Activated CD4-positive, alpha-beta T cell treated with anti-CD3 and anti-CD28 coated beads, Interleukin-2, Interleukin-6, amounts not matched to agents 100 ng/mL and 50 ng/mL, durations not matched to agents 16 hours and 8 hours (primary cell): ENCODE measurements around the gene GTF3C2.

Source experiments
- DNase-seq: peaks from one replicate; pipeline ENCODE4 v3.0.0-alpha.2; 2020

GTF3C2 gene

GRCh38 chr2:27356382-27357181, at the start of gene GTF3C2:
TSS of gene GTF3C2 (minus strand) at chr2:27356764. CDS start at chr2:27343554, 13,210 bp downstream.
- DNase-seq = peak; percentile 95

DNA sequence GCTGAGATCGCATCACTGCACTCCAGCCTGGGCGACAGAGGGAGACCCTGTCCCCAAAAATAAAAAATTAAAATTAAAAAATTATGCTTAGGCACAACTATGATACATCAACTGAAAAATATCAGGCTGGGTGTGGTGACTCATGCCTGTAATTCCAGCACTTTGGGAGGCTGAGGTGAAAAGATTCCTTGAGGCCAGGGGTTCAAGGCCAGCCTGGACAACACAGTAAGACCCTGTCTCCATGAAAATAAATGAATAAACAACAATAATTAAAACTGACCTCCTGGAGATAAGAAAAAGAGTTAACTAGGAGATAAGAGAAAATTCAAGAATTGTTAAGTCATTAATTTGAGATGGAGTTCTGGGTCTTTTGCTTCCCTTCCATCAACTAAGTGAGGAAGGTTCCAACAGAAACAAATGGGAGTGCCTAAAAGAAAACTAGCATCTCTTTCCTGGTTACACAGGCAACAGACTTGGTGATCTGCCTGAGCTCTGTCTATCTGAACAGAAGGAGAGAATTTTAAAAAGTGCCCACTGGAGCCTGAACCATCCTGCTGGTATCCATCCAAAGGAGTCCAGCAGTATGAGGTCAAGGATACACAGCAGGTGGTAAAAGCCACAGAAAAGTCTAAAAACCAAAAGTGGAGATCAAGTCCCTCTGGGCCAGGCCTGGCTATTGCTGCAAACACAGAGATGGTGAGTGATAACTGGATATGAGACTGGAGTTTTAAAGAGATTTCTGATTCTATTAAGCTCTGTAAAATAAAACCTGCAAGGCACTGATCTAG, 44.0 kb upstream of the GTF3C2 start:
- no peak for DNase-seq

- no peak for DNase-seq
These were observed 42.4 kb upstream of the GTF3C2 start for GRCh38 chr2:27398962-27399361.

- DNase-seq = no peak
These were observed 36.7 kb upstream of the GTF3C2 start for GRCh38 chr2:27393225-27393624.

DNA sequence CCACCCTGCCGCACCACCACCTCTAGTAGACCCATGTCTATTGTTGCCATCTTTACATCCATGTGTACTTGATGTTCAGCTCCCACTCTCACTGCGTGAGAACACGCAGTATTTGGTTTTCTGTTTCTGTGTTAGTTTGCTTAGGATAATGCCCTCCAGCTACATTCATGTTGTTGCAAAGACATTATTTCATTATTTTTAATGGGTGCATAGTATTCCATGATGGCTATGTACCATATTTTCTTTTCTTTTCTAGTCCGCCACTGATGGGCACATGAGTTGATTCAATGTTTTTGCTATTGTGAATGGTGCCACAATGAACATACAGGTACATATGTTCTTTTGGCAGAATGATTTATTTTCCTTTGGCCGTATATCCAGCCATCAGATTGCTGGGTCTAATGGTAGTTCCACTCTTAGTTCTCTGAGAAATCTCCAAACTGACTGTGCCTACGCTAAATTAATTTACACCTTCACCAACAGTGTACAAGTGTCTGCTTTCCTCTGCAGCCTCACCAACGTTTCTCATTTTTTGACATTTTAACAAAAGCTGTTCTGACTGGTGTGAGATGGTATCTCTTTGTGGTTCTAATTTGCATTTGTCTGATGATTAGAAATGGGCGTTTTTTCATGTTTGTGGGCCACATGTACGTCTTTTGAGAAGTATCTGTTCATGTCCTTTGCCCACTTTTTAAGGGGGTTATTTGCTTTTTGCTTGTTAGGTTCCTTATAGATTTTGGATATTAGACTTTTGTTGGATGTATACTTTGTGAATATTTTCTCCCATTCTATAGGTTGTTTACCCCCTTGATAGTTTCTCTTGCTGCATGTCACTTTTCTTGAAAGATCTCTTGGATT, 34.5 kb upstream of the GTF3C2 start:
- DNase-seq = no peak

GRCh38 chr2:27381577-27382181, 25.1 kb upstream of the GTF3C2 start:
- DNase-seq = no peak

- DNase-seq = peak; percentile 95
These were observed 24.3 kb upstream of the GTF3C2 start, which contains the start of gene ZNF513 for GRCh38 chr2:27380626-27381545. TSS of gene ZNF513 (minus strand) at chr2:27380734. CDS start at chr2:27380526, 208 bp downstream.

- peak; percentile 74 for DNase-seq
These were observed 23.5 kb upstream of the GTF3C2 start for GRCh38 chr2:27379836-27380625.

DNA sequence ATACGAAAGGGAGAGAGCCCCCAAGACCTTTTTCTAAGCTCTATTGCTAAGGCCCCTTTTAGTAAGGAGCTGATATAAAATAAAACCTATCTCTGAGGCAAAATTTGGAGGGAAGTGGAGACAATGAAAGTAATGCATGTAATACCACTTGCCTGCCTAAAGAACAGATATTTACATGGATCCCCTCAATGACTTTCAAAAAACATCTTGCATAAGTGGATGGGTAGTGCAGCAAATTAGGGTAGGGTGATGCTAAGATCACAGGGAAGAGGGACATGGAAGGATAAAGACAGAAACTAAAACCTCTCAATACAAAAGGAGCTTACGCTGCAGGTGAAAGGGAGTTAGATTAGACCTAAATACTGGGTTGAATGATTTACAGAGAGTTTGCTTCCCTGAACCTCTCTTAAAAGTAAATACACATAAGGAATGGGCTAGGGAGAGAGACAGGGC, 22.8 kb upstream of the GTF3C2 start:
- no peak for DNase-seq

DNA sequence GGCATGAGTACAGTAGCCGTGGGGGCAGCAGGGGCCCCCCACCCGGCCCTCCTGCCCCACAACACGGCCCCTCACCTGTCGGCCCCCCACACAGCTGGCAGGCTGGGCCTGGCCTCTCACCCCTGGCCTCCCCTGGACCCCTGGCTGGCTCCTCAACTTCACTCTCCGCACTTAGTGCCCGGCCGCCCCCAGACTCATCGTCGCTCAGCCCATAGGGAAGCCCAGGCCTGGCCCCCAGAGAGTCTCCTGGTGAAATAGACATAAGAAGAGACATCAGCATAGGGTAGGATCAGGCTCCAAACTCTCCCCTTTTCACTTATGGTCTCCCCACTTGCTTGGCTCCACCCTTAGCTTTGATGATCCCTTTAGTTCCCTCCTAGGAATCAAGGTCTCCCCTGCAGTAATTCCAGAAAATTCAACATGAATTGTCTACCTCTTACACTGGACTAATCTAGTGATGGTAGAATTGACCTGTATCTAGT, 22.3 kb upstream of the GTF3C2 start:
- DNase-seq = no peak

DNA sequence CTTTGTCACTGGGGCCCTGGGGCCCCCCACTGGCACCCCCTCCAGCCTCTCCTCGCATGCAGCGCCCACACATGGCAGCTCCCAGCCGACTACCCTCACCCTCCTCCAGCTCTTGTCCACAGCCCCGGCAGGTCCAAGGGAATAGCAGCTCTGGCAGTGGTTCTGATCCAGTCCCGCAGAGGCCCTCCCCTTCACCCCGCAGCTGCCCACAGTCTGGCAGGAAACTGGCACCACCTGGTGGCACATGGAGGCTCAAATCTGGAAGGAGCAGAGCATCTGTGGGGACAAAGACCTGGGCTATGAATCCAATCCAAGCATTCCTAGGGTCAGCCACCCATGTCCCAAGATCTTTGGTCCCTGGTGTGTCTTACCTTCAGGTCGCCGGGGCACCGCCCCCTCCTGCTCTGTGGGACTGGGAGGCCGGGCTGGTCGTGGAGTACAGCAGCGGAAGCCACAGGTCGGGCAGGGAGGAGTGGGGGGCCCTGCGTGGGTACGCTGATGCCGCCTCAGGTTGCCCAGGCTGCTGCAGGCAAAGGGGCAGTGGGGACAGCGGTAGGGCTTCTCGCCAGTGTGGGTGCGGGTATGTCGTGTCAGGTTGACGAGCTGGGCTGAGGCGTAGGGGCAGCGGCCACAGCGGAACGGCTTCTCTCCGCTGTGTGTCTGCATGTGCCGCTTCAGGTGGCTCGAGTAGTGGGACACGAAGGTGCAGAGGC, 21.7 kb upstream of the GTF3C2 start:
- no peak for DNase-seq

DNA sequence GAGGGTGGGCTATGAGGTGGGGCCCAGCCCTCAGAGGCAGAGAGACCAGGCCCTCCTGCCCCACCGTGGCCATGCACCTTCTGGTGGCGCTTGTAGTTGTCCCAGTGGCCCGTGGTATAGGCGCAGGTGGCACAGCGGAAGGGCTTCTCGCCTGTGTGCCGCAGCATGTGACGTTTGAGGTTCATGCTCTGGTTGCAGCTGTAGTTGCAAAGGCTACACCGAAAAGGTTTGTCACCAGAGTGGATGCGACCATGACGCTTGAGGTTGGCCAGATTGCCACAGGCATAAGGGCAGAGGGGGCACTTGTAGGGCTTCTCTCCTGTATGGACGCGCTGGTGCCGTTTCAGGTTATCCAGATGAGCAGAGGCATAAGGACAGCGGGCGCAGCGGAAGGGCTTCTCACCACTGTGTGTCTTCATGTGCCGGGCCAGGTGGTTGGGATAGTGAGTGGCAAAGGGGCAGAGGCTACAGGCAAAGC, 21.1 kb upstream of the GTF3C2 start:
- no peak for DNase-seq

DNA sequence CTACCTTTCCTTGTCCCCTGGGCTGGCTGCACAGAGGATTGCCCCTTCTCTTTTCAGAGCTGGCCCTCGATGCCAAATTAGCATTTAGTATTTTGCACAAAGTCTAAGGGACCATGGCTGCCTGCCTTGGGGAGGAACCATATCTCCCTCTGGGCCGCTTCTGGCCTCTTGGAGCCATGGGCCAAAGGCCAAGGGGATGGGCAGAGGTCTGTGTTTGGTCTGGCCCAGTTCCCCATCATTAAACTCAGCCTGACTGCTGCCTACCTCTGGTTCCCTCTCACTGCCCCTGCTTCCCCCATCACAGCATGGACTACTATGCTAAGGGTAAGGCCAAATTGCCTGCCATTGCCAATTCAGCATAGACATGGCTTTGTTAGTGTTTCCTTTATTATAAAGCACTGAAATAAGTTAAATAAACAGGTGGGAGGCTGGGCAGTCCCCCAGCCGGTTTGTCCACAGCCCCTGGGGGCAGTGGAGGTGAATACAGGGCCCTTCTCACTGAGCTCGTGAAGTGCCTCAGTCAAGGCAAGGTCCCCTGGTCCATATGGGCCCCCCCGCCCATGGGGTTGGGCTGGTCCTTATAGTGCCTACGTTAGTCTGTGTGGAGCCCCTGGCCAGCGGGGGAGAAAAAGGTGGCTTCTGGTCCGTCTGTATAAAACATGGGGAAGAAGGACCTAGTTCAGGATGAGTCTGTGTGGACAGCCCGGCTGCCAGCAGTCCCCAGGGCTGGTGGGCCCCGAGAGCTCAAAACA, 20.5 kb upstream of the GTF3C2 start:
- no peak for DNase-seq

DNA sequence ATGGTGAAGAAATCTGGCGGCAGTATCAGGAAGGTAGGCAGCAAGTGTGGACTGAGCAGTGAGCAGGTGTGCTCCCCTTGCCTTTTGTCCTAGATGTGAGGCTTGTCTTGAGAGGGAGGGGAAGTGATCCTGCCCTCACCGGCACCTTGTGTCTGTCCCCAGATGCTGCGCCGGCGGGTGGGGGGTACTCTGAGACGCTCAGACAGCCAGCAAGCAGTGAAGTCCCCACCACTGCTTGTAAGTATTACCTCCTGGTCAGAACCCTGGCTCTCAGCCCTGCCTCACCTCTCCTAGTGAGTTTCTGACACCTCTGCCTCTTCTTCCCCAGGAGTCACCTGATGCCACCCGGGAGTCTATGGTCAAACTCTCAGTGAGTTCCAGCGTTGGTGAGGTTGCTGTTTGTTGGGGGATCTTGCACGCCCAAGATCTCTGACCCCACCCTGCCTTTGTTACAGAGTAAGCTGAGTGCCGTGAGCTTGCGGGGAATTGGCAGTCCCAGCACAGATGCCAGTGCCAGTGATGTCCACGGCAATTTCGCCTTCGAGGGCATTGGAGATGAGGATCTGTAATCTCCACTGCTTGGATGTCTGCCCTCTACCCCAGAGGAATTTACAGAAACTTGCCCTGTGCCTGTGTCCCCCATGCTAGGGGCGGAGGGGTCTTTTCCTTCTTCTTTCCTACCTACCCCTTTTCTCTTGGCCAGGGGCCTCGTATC, 19.7 kb upstream of the GTF3C2 start:
- DNase-seq = no peak

DNA sequence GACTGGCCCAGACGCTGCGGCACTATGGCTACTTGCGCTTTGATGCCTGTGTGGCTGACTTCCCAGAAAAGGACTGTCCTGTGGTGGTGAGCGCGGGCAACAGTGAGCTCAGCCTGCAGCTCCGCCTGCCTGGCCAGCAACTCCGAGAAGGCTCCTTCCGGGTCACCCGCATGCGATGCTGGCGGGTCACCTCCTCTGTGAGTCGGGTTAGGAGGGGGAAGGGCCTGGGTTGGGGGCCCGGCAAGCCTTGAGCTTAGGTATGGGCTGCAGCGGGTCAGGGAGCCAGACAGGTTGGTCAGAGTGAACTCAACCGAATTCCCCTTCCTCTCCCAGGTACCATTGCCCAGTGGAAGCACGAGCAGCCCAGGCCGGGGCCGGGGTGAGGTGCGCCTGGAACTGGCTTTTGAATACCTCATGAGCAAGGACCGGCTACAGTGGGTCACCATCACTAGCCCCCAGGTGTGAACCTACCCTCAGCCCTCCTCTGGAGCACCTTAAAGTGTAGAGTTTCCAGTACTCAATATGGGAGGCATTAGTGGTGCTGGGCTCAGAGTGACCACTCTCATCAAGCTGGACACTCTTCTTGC, 19.0 kb upstream of the GTF3C2 start:
- DNase-seq = no peak

GRCh38 chr2:27373567-27373966, 17.0 kb upstream of the GTF3C2 start:
- no peak for DNase-seq

DNA sequence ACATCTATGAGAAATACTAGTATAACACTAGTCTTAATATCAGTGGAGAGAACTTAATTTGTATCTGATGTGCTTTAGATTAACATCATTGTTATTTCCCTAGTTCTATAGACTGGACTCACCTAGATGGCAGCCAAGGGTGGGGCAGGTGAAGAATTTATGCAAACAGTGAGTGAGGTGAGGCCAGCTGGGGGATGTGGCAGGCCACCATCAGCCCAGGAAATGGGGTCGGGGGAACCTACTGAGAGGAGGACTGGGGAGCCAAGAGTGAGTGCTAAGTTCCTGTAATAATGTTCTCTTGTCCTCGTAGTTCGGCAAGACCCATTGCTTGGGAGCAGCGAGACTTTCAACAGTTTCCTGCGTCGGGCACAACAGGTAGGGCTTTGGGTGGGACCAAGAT, 16.4 kb upstream of the GTF3C2 start:
- DNase-seq = no peak
